ENCODE data around the gene PTAFR.

GRCh38 chr1:28139025-28139712 is 37.3 kb downstream of the PTAFR start:
- TF ChIP-seq MXD4 (CRISPR knock-in tag; IDR thresholded peaks at IDR 0.05; ENCODE audit: borderline replicate concordance) (no peak), CTCF (IDR thresholded peaks at IDR 0.05) (no peak), SP1 (CRISPR knock-in tag; conservative IDR thresholded peaks at IDR 0.05) (no peak), ZNF512 (CRISPR knock-in tag; IDR thresholded peaks at IDR 0.05; ENCODE audit: borderline replicate concordance) (no peak), ZNF138 (CRISPR knock-in tag; conservative IDR thresholded peaks at IDR 0.05) (no peak), NR3C1 (CRISPR knock-in tag; conservative IDR thresholded peaks at IDR 0.05; ENCODE audit: low read depth) (no peak), ZBTB43 (CRISPR knock-in tag; IDR thresholded peaks at IDR 0.05) (no peak), PRDM15 (CRISPR knock-in tag; IDR thresholded peaks at IDR 0.05) (no peak), SMAD3 (CRISPR knock-in tag; IDR thresholded peaks at IDR 0.05; ENCODE audit: borderline replicate concordance) (no peak), FOXK1 (CRISPR knock-in tag; IDR thresholded peaks at IDR 0.05) (no peak), IRF2 (CRISPR knock-in tag; IDR thresholded peaks at IDR 0.05; ENCODE audit: borderline replicate concordance, low read depth) (no peak), MLX (CRISPR knock-in tag; IDR thresholded peaks at IDR 0.05) (no peak), E2F5 (CRISPR knock-in tag; IDR thresholded peaks at IDR 0.05) (no peak), TEAD4 (CRISPR knock-in tag; IDR thresholded peaks at IDR 0.05) (no peak)

All from WTC11 (cell line).